H9 (cell line): ENCODE measurements around the gene VPS41. TPM values are rescaled to one million over a fixed set of nuclear protein-coding genes. Genes with fewer than 3 reads are reported as not detected.

ENCODE experiments used
- DNase-seq: peaks from one replicate; pipeline ENCODE4 v3.0.0-alpha.2; 2017
- H2AFZ ChIP-seq: one replicate; pipeline ENCODE4 v1.6.1; 2013; ENCODE audit warnings: mild to moderate bottlenecking, low read length, control low read depth, moderate library complexity
- H2AK5ac ChIP-seq: 2 replicates; pipeline ENCODE4 v1.6.1; 2013; ENCODE audit warnings: low read length, control low read depth, mixed read lengths; ENCODE audit not compliant: insufficient read length
- H2BK120ac ChIP-seq: one replicate; pipeline ENCODE4 v1.6.1; 2013; ENCODE audit warnings: low read depth, mild to moderate bottlenecking, low read length, control low read depth, inconsistent platforms; ENCODE audit not compliant: poor library complexity, severe bottlenecking
- H2BK12ac ChIP-seq: 2 replicates; pipeline ENCODE4 v1.6.1; 2013; ENCODE audit warnings: low read length, control low read depth, mixed read lengths, low read depth; ENCODE audit not compliant: insufficient read length
- H2BK15ac ChIP-seq: 2 replicates; pipeline ENCODE4 v1.6.1; 2013; ENCODE audit warnings: low read depth, low read length, control low read depth
- H2BK20ac ChIP-seq: one replicate; pipeline ENCODE4 v1.6.1; 2013; ENCODE audit warnings: low read depth, mild to moderate bottlenecking, low read length, control low read depth, inconsistent platforms; ENCODE audit not compliant: poor library complexity, severe bottlenecking
- H2BK5ac ChIP-seq: 2 replicates; pipeline ENCODE4 v1.6.1; 2013; ENCODE audit warnings: low read length, control low read depth, mixed read lengths; ENCODE audit not compliant: insufficient read length
- H3K14ac ChIP-seq: 2 replicates; pipeline ENCODE4 v1.6.1; 2013; ENCODE audit warnings: low read length, control low read depth; ENCODE audit not compliant: insufficient read depth
- H3K18ac ChIP-seq: 2 replicates; pipeline ENCODE4 v1.6.1; 2013; ENCODE audit warnings: low read depth, mild to moderate bottlenecking, mixed read lengths, low read length, control low read depth; ENCODE audit not compliant: insufficient read length
- H3K23ac ChIP-seq: 2 replicates; pipeline ENCODE4 v1.6.1; 2013; ENCODE audit warnings: low read length, control low read depth, mixed read lengths, low read depth; ENCODE audit not compliant: insufficient read length
- H3K23me2 ChIP-seq: 2 replicates; pipeline ENCODE4 v1.6.1; 2013; ENCODE audit warnings: low read depth, mild to moderate bottlenecking, mixed read lengths, low read length, control low read depth; ENCODE audit not compliant: insufficient read length, poor library complexity, severe bottlenecking
- H3K27ac ChIP-seq: 2 replicates; pipeline ENCODE4 v1.5.1; 2013; ENCODE audit warnings: low read length, control low read depth, mixed read lengths, low read depth; ENCODE audit not compliant: insufficient read length
- H3K27me3 ChIP-seq: 2 replicates; pipeline ENCODE4 v1.6.1; 2013; ENCODE audit warnings: low read length, control low read depth, inconsistent platforms; ENCODE audit not compliant: insufficient read depth
- H3K4ac ChIP-seq: 2 replicates; pipeline ENCODE4 v1.6.1; 2013; ENCODE audit warnings: low read depth, mild to moderate bottlenecking, control low read depth, inconsistent platforms, low read length, moderate library complexity
- H3K4me1 ChIP-seq: 2 replicates; pipeline ENCODE4 v1.6.1; 2013; ENCODE audit warnings: low read length, control low read depth, inconsistent platforms; ENCODE audit not compliant: insufficient read depth
- H3K4me2 ChIP-seq: 2 replicates; pipeline ENCODE4 v1.6.1; 2013; ENCODE audit warnings: low read length, control low read depth, mixed read lengths; ENCODE audit not compliant: insufficient read length, insufficient read depth
- H3K56ac ChIP-seq: 2 replicates; pipeline ENCODE4 v1.6.1; 2013; ENCODE audit warnings: low read depth, mild to moderate bottlenecking, mixed read lengths, low read length, control low read depth; ENCODE audit not compliant: insufficient read length
- H3K79me1 ChIP-seq: 2 replicates; pipeline ENCODE4 v1.6.1; 2013; ENCODE audit warnings: low read depth, mild to moderate bottlenecking, moderate library complexity, low read length, control low read depth, inconsistent platforms; ENCODE audit not compliant: insufficient read depth, poor library complexity, severe bottlenecking
- H3K79me2 ChIP-seq: 2 replicates; pipeline ENCODE4 v1.6.1; 2013; ENCODE audit warnings: low read length, control low read depth, inconsistent platforms; ENCODE audit not compliant: insufficient read depth
- H3K9ac ChIP-seq: 2 replicates; pipeline ENCODE4 v1.6.1; 2013; ENCODE audit warnings: low read length, control low read depth, mixed read lengths; ENCODE audit not compliant: insufficient read length; ENCODE audit errors: extremely low read depth
- H3K9me3 ChIP-seq: one replicate; pipeline ENCODE4 v1.6.1; 2013; ENCODE audit warnings: low read depth, low read length, inconsistent platforms; ENCODE audit not compliant: control insufficient read depth
- H3T11ph ChIP-seq: one replicate; pipeline ENCODE4 v1.6.1; 2013; ENCODE audit warnings: mild to moderate bottlenecking, low read length, control low read depth, inconsistent platforms
- H4K20me1 ChIP-seq: one replicate; pipeline ENCODE4 v1.6.1; 2013; ENCODE audit not compliant: control insufficient read depth, insufficient read length, insufficient read depth
- H4K5ac ChIP-seq: 2 replicates; pipeline ENCODE4 v1.6.1; 2013; ENCODE audit warnings: low read depth, mild to moderate bottlenecking, mixed read lengths, low read length, control low read depth; ENCODE audit not compliant: insufficient read length
- H4K8ac ChIP-seq: replicated peaks from 2 replicates; pipeline ENCODE4 v1.6.1; 2013; ENCODE audit warnings: low read length, control low read depth, mixed read lengths, low read depth; ENCODE audit not compliant: insufficient read length
- H4K91ac ChIP-seq: 2 replicates; pipeline ENCODE4 v1.6.1; 2013; ENCODE audit warnings: low read depth, mild to moderate bottlenecking, moderate library complexity, mixed read lengths, low read length, control low read depth; ENCODE audit not compliant: insufficient read length
- H3K27ac Mint-ChIP-seq, 3 experiments: 2 replicates in 2 of 3; 3 replicates in 1 of 3; pipeline ENCODE4 v1.8.0; 2020 to 2021; ENCODE audit warnings: mixed read lengths in 3 of 3, mild to moderate bottlenecking in 1 of 3, moderate library complexity in 1 of 3
- H3K27me3 Mint-ChIP-seq: 2 replicates; pipeline ENCODE4 v1.8.0; 2021; ENCODE audit warnings: low read depth, mild to moderate bottlenecking, moderate library complexity, mixed read lengths
- H3K36me3 Mint-ChIP-seq, 3 experiments: 2 replicates in 2 of 3; 3 replicates in 1 of 3; pipeline ENCODE4 v1.8.0; 2020 to 2021; ENCODE audit warnings: low read depth in 3 of 3, mixed read lengths in 3 of 3; ENCODE audit not compliant: insufficient read depth in 1 of 3
- H3K4me1 Mint-ChIP-seq, 2 experiments: 2 replicates each; pipeline ENCODE4 v1.8.0; 2020; ENCODE audit warnings: mixed read lengths in 2 of 2
- H3K4me3 Mint-ChIP-seq, 2 experiments: 2 replicates in 1 of 2; 3 replicates in 1 of 2; pipeline ENCODE4 v1.8.0; 2020 to 2021; ENCODE audit warnings: mild to moderate bottlenecking in 2 of 2, mixed read lengths in 2 of 2, moderate library complexity in 1 of 2
- H3K9me3 Mint-ChIP-seq, 2 experiments: 2 replicates in 1 of 2; 3 replicates in 1 of 2; pipeline ENCODE4 v1.8.0; 2020; ENCODE audit warnings: mild to moderate bottlenecking in 2 of 2, mixed read lengths in 2 of 2, moderate library complexity in 1 of 2
- WGBS: extraction: QIAGEN DNeasy Blood & Tissue Kit; methylation state at CpG from one replicate; pipeline ENCODE4 v1.1.7; 2013; ENCODE audit warnings: missing lambda C conversion rate, low lambda C conversion rate, mixed read lengths; ENCODE audit not compliant: insufficient read length; ENCODE audit errors: extremely low coverage; 5-methylcytosine and 5-hydroxymethylcytosine counted together
- total RNA-seq: library from RNA; stranded (reverse); gene quantifications from 2 replicates; pipeline ENCODE4 v1.2.1, GENCODE V29; 2021
- TF ChIP-seq, protein P1 (sequence below): fragments of 200-600 bp; sonication (generic); conservative IDR thresholded peaks from 3 replicates; pipeline ENCODE4 v1.8.0; 2021; ENCODE audit warnings: antibody characterized with exemption, mild to moderate bottlenecking

The VPS41 gene
- total RNA-seq, 1 experiment from 2014 or later: 49.3 TPM

DNA sequence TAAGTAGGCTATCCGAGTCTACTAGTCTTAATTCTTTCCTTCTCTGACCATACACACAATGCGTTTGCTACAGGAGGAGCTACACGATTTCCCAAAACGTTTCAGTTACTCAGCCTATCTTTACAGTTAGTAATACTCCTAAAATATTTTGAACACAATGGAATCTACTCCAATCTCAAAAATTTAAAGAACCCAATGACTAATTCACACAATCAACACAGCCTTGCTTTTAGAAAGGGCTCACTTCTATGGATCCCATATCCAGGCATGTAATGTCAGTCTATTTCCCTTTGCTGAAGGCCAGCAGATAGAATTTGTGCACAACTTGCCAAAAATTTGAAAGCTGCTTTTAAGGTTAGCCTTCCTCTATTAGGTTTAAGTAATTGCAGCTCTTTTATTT lies 107.2 kb downstream of the VPS41 start:
- no peak overlapping the region for H2AK5ac ChIP-seq
- WGBS: no CpG with 5 or more reads among the region's 4 CpGs

More for the DNA sequence above, 107.2 kb downstream of the VPS41 start:
- Histone ChIP-seq H2BK15ac (no peak overlapping the region), H3K18ac (no peak overlapping the region), H2AFZ (no peak overlapping the region), H3K9me3 (no peaks in the 10 kb centered on the region), H3K14ac (no peak overlapping the region), H4K20me1 (no peaks in the 10 kb centered on the region), H4K8ac (no peak overlapping the region), H3K79me2 (no peaks in the 10 kb centered on the region), H4K5ac (no peak overlapping the region), H3K56ac (no peak overlapping the region), H2BK120ac (no peak overlapping the region), H2BK5ac (no peak overlapping the region), H3K23me2 (no peaks in the 10 kb centered on the region), H3K4ac (no peak overlapping the region), H3K4me1 (peaks cover 7% of the 10 kb centered on the region; the same call in 1 of the 2 replicates), H3T11ph (no peak overlapping the region), H2BK12ac (no peak overlapping the region), H2BK20ac (no peak overlapping the region), H3K27me3 (no peaks in the 10 kb centered on the region), H3K9ac (no peak overlapping the region), H3K23ac (no peak overlapping the region), H3K79me1 (no peaks in the 10 kb centered on the region), H3K27ac (peak overlapping the region; percentile 40), H4K91ac (no peak overlapping the region), H3K4me2 (no peak overlapping the region)
- Mint-ChIP-seq H3K27ac (peak overlapping the region in 2 of 3 experiments; percentile 21 to 79; a peak in 3 of 7 replicates), H3K4me3 (no peak overlapping the region), H3K27me3 (no peaks in the 10 kb centered on the region), H3K4me1 (peaks cover 35 to 38% of the 10 kb centered on the region in 2 experiments), H3K9me3 (no peaks in the 10 kb centered on the region), H3K36me3 (peaks cover 0 to 2% (median 0%) of the 10 kb centered on the region in 3 experiments; a peak in 1 of 7 replicates)
- TF ChIP-seq, protein P1, sequence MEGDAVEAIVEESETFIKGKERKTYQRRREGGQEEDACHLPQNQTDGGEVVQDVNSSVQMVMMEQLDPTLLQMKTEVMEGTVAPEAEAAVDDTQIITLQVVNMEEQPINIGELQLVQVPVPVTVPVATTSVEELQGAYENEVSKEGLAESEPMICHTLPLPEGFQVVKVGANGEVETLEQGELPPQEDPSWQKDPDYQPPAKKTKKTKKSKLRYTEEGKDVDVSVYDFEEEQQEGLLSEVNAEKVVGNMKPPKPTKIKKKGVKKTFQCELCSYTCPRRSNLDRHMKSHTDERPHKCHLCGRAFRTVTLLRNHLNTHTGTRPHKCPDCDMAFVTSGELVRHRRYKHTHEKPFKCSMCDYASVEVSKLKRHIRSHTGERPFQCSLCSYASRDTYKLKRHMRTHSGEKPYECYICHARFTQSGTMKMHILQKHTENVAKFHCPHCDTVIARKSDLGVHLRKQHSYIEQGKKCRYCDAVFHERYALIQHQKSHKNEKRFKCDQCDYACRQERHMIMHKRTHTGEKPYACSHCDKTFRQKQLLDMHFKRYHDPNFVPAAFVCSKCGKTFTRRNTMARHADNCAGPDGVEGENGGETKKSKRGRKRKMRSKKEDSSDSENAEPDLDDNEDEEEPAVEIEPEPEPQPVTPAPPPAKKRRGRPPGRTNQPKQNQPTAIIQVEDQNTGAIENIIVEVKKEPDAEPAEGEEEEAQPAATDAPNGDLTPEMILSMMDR: no peak
- DNase-seq: no peak
